AG09309 (cell line): Measurements from ENCODE around the gene RNF19B.

Source experiments
- DNase-seq: peaks from one replicate; pipeline ENCODE4 v3.0.0-alpha.2; 2010; ENCODE audit warnings: low read depth
- H3K4me3 ChIP-seq: 2 replicates; pipeline ENCODE4 v1.5.1; 2011; ENCODE audit warnings: mild to moderate bottlenecking, low read depth, low read length, moderate library complexity; ENCODE audit not compliant: control insufficient read depth
- CTCF ChIP-seq: IDR thresholded peaks from 2 replicates; pipeline ENCODE4 v1.5.1; 2011; ENCODE audit warnings: mild to moderate bottlenecking, low read depth, low read length, inconsistent platforms; ENCODE audit not compliant: insufficient read depth, control insufficient read depth; ENCODE audit errors: missing control alignments

The RNF19B gene

GRCh38 chr1:32960342-32960741, 4.3 kb downstream of the RNF19B start:
- DNase-seq, result no peak
- no peak overlapping the region for H3K4me3 ChIP-seq
- no peak for TF ChIP-seq CTCF

- H3K4me3 ChIP-seq, result no peak overlapping the region
- DNase-seq, result no peak
These were observed 5.8 kb downstream of the RNF19B start for GRCh38 chr1:32958827-32959226.

GRCh38 chr1:32957017-32957416, 7.6 kb downstream of the RNF19B start:
- TF ChIP-seq CTCF, result no peak
- H3K4me3 ChIP-seq, result no peak overlapping the region
- no peak for DNase-seq

More at GRCh38 chr1:32958827-32959226, 5.8 kb downstream of the RNF19B start:
- TF ChIP-seq CTCF, result no peak

- TF ChIP-seq CTCF, result no peak
- no peak for DNase-seq
These were observed 10.4 kb downstream of the RNF19B start for GRCh38 chr1:32954168-32954567.

GRCh38 chr1:32953495-32953894, 11.1 kb downstream of the RNF19B start:
- TF ChIP-seq CTCF, result no peak
- DNase-seq, result no peak
- H3K4me3 ChIP-seq, result no peak overlapping the region

More at GRCh38 chr1:32954168-32954567, 10.4 kb downstream of the RNF19B start:
- no peak overlapping the region for H3K4me3 ChIP-seq

- no peak for DNase-seq
- no peak overlapping the region for H3K4me3 ChIP-seq
- no peak for TF ChIP-seq CTCF
These were observed 15.1 kb downstream of the RNF19B start for GRCh38 chr1:32949519-32949918.

GRCh38 chr1:32948905-32949304, 15.7 kb downstream of the RNF19B start:
- TF ChIP-seq CTCF, result no peak

More at GRCh38 chr1:32948905-32949304, 15.7 kb downstream of the RNF19B start:
- DNase-seq, result no peak
- no peak overlapping the region for H3K4me3 ChIP-seq
